ENCODE data around the gene CMTM4. TPM values are rescaled to one million over a fixed set of nuclear protein-coding genes. Genes with fewer than 3 reads are reported as not detected.
"Not testable (repeated sequence)": the region's sequence is repeated elsewhere in the genome, so short reads cannot be mapped to it uniquely, and the experiment has no call there.

CMTM4 gene
- total RNA-seq, 4 donors from 2014 or later, result 24.0 to 55.1 (median 36.4) TPM

DNA sequence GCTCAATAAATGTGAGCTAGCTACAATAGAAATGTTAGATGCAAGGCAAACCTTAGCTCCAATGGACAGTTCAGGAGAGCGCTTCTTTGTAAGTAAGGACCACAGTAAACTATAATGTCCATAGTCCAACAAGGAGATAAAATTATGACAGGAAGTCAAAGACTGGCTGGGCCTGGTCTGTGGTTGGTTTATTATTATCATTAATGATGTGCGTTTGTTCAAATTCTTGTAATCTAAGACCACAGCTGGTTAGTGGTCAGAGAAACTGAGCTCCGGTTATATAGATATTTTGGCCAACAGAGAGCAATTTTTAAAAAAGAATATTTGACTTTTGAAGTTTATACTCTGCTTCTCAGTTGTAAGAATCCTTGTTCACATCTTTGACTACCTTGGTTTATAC is 122.0 kb downstream of the CMTM4 start:
- TF ChIP-seq POLR2AphosphoS5 (IDR thresholded peaks at IDR 0.05) (no peak), POLR2A (IDR thresholded peaks at IDR 0.05) (no peak), EP300 (IDR thresholded peaks at IDR 0.05) (no peak), CTCF (IDR thresholded peaks at IDR 0.05) (no peak)
- no peaks in the 10 kb centered on the region for H3K9me3 ChIP-seq
- H3K27me3 ChIP-seq, result peaks cover 5% of the 10 kb centered on the region
- 96% methylated on average over 3 of the region's 3 CpGs for WGBS
- H3K36me3 ChIP-seq, result no peaks in the 10 kb centered on the region
- no peak overlapping the region for H3K4me3 ChIP-seq
- no peak overlapping the region for H3K27ac ChIP-seq
- no peak for DNase-seq (ENCODE audit: low spot score in 2 of 2)
- H3K4me1 ChIP-seq, result peaks cover 18% of the 10 kb centered on the region

GRCh38 chr16:66574081-66574480 is 122.5 kb downstream of the CMTM4 start:
- Histone ChIP-seq H3K4me3 (no peak overlapping the region), H3K36me3 (no peaks in the 10 kb centered on the region), H3K27ac (no peak overlapping the region), H3K9me3 (no peaks in the 10 kb centered on the region), H3K4me1 (peaks cover 18% of the 10 kb centered on the region), H3K27me3 (peaks cover 3% of the 10 kb centered on the region)
- TF ChIP-seq POLR2AphosphoS5 (IDR thresholded peaks at IDR 0.05) (no peak), POLR2A (IDR thresholded peaks at IDR 0.05) (no peak), EP300 (IDR thresholded peaks at IDR 0.05) (no peak)
- WGBS, result 93% methylated on average over 1 of the region's 1 CpG
- no peak for DNase-seq (ENCODE audit: low spot score in 2 of 2)

GRCh38 chr16:66572356-66572755 is 124.2 kb downstream of the CMTM4 start:
- Histone ChIP-seq H3K27ac (no peak overlapping the region), H3K4me3 (no peak overlapping the region), H3K36me3 (no peaks in the 10 kb centered on the region), H3K27me3 (no peaks in the 10 kb centered on the region), H3K9me3 (no peaks in the 10 kb centered on the region), H3K4me1 (peaks cover 11% of the 10 kb centered on the region)
- 74% methylated on average over 2 of the region's 2 CpGs for WGBS
- DNase-seq (ENCODE audit: low spot score in 2 of 2), result no peak
- TF ChIP-seq CTCF (IDR thresholded peaks at IDR 0.05) (no peak), POLR2A (IDR thresholded peaks at IDR 0.05) (no peak), POLR2AphosphoS5 (IDR thresholded peaks at IDR 0.05) (no peak), EP300 (IDR thresholded peaks at IDR 0.05) (no peak)

DNA sequence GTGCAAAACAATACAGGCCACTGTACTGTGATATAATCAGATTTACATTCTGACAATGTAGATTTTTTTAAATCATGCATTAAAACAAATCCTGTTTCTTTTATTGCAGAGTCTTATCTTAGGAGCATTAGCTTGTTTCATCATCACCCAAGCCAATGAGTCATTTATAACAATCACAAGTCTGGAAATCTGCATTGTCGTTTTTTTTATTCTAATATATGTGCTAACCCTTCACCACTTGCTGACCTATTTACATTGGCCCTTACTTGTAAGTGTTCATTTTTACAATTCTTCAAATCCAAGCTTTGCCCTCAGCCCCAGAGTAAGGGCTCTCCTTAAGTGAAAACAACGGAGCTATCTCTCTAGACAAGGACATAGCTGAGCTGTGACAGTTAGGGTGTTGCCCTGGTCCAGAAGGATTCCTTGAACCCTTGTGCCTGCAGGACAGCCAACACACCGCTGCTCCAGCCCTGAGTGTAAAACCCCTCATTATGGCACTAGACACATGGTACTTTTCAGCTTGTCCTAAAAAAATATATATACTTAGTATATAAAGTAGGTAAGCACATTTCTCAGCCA is 126.6 kb downstream of the CMTM4 start:
- H3K27ac ChIP-seq, result no peak overlapping the region
- H3K27me3 ChIP-seq, result no peaks in the 10 kb centered on the region
- WGBS, result 64% methylated on average over 3 of the region's 3 CpGs
- no peak overlapping the region for H3K4me3 ChIP-seq
- TF ChIP-seq EP300 (IDR thresholded peaks at IDR 0.05) (no peak), CTCF (IDR thresholded peaks at IDR 0.05) (no peak)
- H3K9me3 ChIP-seq, result no peaks in the 10 kb centered on the region
- peaks cover 11% of the 10 kb centered on the region for H3K4me1 ChIP-seq
- peaks cover 20% of the 10 kb centered on the region for H3K36me3 ChIP-seq
- DNase-seq (ENCODE audit: low spot score in 2 of 2), result no peak

- Histone ChIP-seq H3K4me1 (peaks cover 11% of the 10 kb centered on the region), H3K27ac (no peak overlapping the region), H3K9me3 (no peaks in the 10 kb centered on the region), H3K4me3 (no peak overlapping the region), H3K36me3 (peaks cover 25% of the 10 kb centered on the region), H3K27me3 (no peaks in the 10 kb centered on the region)
- WGBS, result 96% methylated on average over 1 of the region's 1 CpG
- DNase-seq (ENCODE audit: low spot score in 2 of 2), result no peak
- TF ChIP-seq POLR2AphosphoS5 (IDR thresholded peaks at IDR 0.05) (no peak), CTCF (IDR thresholded peaks at IDR 0.05) (no peak), EP300 (IDR thresholded peaks at IDR 0.05) (no peak), POLR2A (IDR thresholded peaks at IDR 0.05) (no peak)
Observed at GRCh38 chr16:66569131-66569530, 127.4 kb downstream of the CMTM4 start.

- Histone ChIP-seq H3K9me3 (no peaks in the 10 kb centered on the region), H3K4me3 (no peak overlapping the region), H3K4me1 (peaks cover 11% of the 10 kb centered on the region), H3K27ac (no peak overlapping the region), H3K27me3 (no peaks in the 10 kb centered on the region), H3K36me3 (peaks cover 25% of the 10 kb centered on the region)
- no peak for TF ChIP-seq CTCF (IDR thresholded peaks at IDR 0.05)
- no peak for TF ChIP-seq POLR2A (IDR thresholded peaks at IDR 0.05)
- no peak for TF ChIP-seq POLR2AphosphoS5 (IDR thresholded peaks at IDR 0.05)
- TF ChIP-seq EP300 (IDR thresholded peaks at IDR 0.05), result no peak
- DNase-seq (ENCODE audit: low spot score in 2 of 2), result no peak
- 98% methylated on average over 2 of the region's 2 CpGs for WGBS
Observed at GRCh38 chr16:66568355-66568754, 128.2 kb downstream of the CMTM4 start.

- DNase-seq (ENCODE audit: low spot score in 2 of 2); H3K27ac ChIP-seq; H3K27me3 ChIP-seq; H3K4me3 ChIP-seq; H3K9me3 ChIP-seq: not testable (repeated sequence)
- Histone ChIP-seq H3K36me3 (peaks cover 25% of the 10 kb centered on the region), H3K4me1 (peaks cover 11% of the 10 kb centered on the region)
- 81% methylated on average over 3 of the region's 3 CpGs for WGBS
Observed at GRCh38 chr16:66567270-66567669, 129.3 kb downstream of the CMTM4 start.

All from suprapubic skin (tissue), 4 donors.